ENCODE data around the gene NBR1.
"Not testable (repeated sequence)": the region's sequence is repeated elsewhere in the genome, so short reads cannot be mapped to it uniquely, and the experiment has no call there.

DNA sequence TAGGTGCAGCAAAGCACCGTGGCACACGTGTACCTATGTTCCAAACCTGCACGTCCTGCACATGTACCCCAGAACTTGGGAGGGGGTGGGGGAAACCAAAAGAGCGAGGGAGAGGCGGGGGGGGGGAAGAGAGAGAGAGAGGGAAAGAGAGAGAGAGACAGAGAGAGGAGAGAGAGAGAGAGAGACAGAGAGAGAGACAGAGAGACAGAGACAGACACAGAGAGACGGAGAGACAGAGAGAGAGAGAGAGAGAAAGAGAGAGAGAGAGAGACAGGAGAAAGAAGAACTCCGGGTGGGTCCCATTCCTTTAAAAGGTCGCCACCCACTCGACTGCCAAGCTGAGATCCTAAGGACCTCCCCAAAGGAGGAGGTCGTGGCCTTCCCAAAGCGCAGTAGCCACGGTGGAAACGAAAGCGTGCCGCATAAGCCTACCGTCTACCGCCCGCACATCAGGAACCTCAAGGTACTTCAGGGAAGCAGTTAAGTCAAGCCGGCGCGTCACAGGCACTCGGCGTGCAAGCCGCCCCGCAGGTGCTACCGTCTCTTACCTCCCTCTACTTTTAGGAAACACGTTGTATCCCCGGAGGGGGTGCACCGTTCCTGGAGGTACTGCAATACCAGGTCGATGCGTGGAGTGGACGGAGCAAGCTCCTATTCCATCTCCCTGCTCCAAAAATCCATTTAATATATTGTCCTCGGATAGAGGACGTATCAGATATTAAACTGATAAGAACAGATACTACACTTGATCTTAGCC is 69.8 kb downstream of the NBR1 start:
- TF ChIP-seq, protein P1, sequence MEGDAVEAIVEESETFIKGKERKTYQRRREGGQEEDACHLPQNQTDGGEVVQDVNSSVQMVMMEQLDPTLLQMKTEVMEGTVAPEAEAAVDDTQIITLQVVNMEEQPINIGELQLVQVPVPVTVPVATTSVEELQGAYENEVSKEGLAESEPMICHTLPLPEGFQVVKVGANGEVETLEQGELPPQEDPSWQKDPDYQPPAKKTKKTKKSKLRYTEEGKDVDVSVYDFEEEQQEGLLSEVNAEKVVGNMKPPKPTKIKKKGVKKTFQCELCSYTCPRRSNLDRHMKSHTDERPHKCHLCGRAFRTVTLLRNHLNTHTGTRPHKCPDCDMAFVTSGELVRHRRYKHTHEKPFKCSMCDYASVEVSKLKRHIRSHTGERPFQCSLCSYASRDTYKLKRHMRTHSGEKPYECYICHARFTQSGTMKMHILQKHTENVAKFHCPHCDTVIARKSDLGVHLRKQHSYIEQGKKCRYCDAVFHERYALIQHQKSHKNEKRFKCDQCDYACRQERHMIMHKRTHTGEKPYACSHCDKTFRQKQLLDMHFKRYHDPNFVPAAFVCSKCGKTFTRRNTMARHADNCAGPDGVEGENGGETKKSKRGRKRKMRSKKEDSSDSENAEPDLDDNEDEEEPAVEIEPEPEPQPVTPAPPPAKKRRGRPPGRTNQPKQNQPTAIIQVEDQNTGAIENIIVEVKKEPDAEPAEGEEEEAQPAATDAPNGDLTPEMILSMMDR (IDR thresholded peaks at IDR 0.05; ENCODE audit: insufficient read depth, low read length), result not testable (repeated sequence)
- TF ChIP-seq REST (IDR thresholded peaks at IDR 0.05; ENCODE audit: insufficient replicate concordance, low read depth), result not testable (repeated sequence)

Data from HL-60 (cell line).